Frontal cortex (tissue), 4 donors: Measurements from ENCODE around the gene LMX1B. TPM values are rescaled to one million over a fixed set of nuclear protein-coding genes. Genes with fewer than 3 reads are reported as not detected.

Source experiments
- DNase-seq, 2 donors: peaks; one replicate each; pipeline ENCODE4 v3.0.0; 2012; ENCODE audit warnings: low spot score in 2 of 2
- FAIRE-seq: peaks from 2 replicates; lab custom pipeline; 2012; peaks lifted over from hg19 to GRCh38; lab: Jason Lieb, UNC
- total RNA-seq: library from RNA; depleted of rRNA; stranded (reverse); fragments of >200 nt; gene quantifications from one replicate; pipeline ENCODE4 v1.2.3, GENCODE V29; 2014
- donor health status: control.
- donor health status: control.
- donor health status: control.

The LMX1B gene
- total RNA-seq, 1 donor from 2014 or later = under 0.01 TPM

GRCh38 chr9:126616521-126616976 lies 2.8 kb downstream of the LMX1B start:
- DNase-seq = peak in 1 of 2 donors; percentile 17
- FAIRE-seq = no peak

GRCh38 chr9:126617003-126617822 lies 3.5 kb downstream of the LMX1B start:
- DNase-seq (peak; percentile 1 to 24), FAIRE-seq (no peak)

- DNase-seq = peak in 1 of 2 donors; percentile 8
- FAIRE-seq = no peak
These were observed 4.1 kb downstream of the LMX1B start for GRCh38 chr9:126617823-126618165.

GRCh38 chr9:126618190-126618584 lies 4.5 kb downstream of the LMX1B start:
- no peak for FAIRE-seq
- DNase-seq = peak in 1 of 2 donors; percentile 17

GRCh38 chr9:126618585-126619360 lies 5.0 kb downstream of the LMX1B start:
- FAIRE-seq = no peak
- peak in 1 of 2 donors; percentile 21 for DNase-seq

- no peak for FAIRE-seq
- DNase-seq = peak in 1 of 2 donors; percentile 14
These were observed 5.8 kb downstream of the LMX1B start for GRCh38 chr9:126619361-126620135.

GRCh38 chr9:126620478-126620877 lies 6.8 kb downstream of the LMX1B start:
- DNase-seq (no peak), FAIRE-seq (no peak)

- DNase-seq = no peak
- FAIRE-seq = no peak
These were observed 7.6 kb downstream of the LMX1B start for GRCh38 chr9:126621061-126621918.

GRCh38 chr9:126621919-126622735 lies 8.4 kb downstream of the LMX1B start:
- DNase-seq (no peak), FAIRE-seq (no peak)

GRCh38 chr9:126623314-126623666 lies 9.6 kb downstream of the LMX1B start:
- no peak for FAIRE-seq
- no peak for DNase-seq

- DNase-seq (no peak), FAIRE-seq (no peak)
These were observed 10.1 kb downstream of the LMX1B start for GRCh38 chr9:126623667-126624478.

- no peak for FAIRE-seq
- no peak for DNase-seq
These were observed 10.7 kb downstream of the LMX1B start for GRCh38 chr9:126624479-126624826.

- no peak for FAIRE-seq
- no peak for DNase-seq
These were observed 11.2 kb downstream of the LMX1B start for GRCh38 chr9:126624912-126625311.

GRCh38 chr9:126625329-126626126 lies 11.8 kb downstream of the LMX1B start:
- FAIRE-seq (no peak), DNase-seq (no peak)

GRCh38 chr9:126626127-126626925 lies 12.6 kb downstream of the LMX1B start:
- DNase-seq = no peak
- FAIRE-seq = no peak

GRCh38 chr9:126626926-126627233 lies 13.2 kb downstream of the LMX1B start:
- DNase-seq (no peak), FAIRE-seq (no peak)

GRCh38 chr9:126628146-126628545 lies 14.4 kb downstream of the LMX1B start:
- DNase-seq = no peak

More at GRCh38 chr9:126628146-126628545, 14.4 kb downstream of the LMX1B start:
- no peak for FAIRE-seq
